Stomach (tissue), 4 donors: Measurements from ENCODE around the gene PCF11.

ENCODE experiments used
- CTCF ChIP-seq, 7 experiments: fragments of 450-650 bp in 4 of 7; fragments of 200-600 bp in 3 of 7; sonication (generic) in 3 of 7; IDR thresholded peaks; one replicate each; pipeline ENCODE4 v1.5.1; 2016 to 2019; ENCODE audit warnings: antibody characterized with exemption in 7 of 7, control low read depth in 2 of 7, mild to moderate bottlenecking in 1 of 7
- POLR2AphosphoS5 ChIP-seq, 3 donors: sonication (generic); formaldehyde crosslinking; IDR thresholded peaks; one replicate each; pipeline ENCODE4 v1.6.1; 2016; ENCODE audit warnings: antibody characterized with exemption in 3 of 3

- no peak for TF ChIP-seq CTCF (IDR thresholded peaks at IDR 0.05)
- TF ChIP-seq POLR2AphosphoS5 (IDR thresholded peaks at IDR 0.05): no peak
Measured at GRCh38 chr11:83139310-83139709, 17.6 kb upstream of the PCF11 start.
